Activated CD4-positive, alpha-beta T cell treated with anti-CD3 and anti-CD28 coated beads for 36 hours (primary cell): ENCODE results near the gene ANO9. TPM values are rescaled to one million over a fixed set of nuclear protein-coding genes. Genes with fewer than 3 reads are reported as not detected.
A peak's percentile ranks its signal among the peaks of the same experiment; 100 is the strongest.
"Not testable (repeated sequence)": the region's sequence is repeated elsewhere in the genome, so short reads cannot be mapped to it uniquely, and the experiment has no call there.

Experiments used
- ATAC-seq: fragments of 200-7000 bp; cut with Tn5 transposase; one replicate; pipeline ENCODE4 v1.10.0; 2021; ENCODE audit warnings: mild to moderate bottlenecking, moderate library complexity
- CTCF ChIA-PET: fragments of 350-600 bp; sonication (Branson Sonifier 250); formaldehyde crosslinking; loops from one replicate; lab custom pipeline; 2021; ENCODE audit warnings: antibody characterized with exemption; lab: Charles Lee
- POLR2A ChIA-PET: fragments of 350-600 bp; sonication (Branson Sonifier 250); formaldehyde crosslinking; loops from one replicate; lab custom pipeline; 2021; ENCODE audit warnings: antibody characterized with exemption, inconsistent platforms; lab: Charles Lee
- DNase-seq: peaks from one replicate; pipeline ENCODE4 v3.0.0-alpha.2; 2020
- H3K27ac Mint-ChIP-seq: one replicate; pipeline ENCODE4 v1.8.0; 2021; ENCODE audit warnings: mixed read lengths
- H3K27me3 Mint-ChIP-seq: one replicate; pipeline ENCODE4 v1.8.0; 2021; ENCODE audit warnings: mixed read lengths
- H3K36me3 Mint-ChIP-seq: one replicate; pipeline ENCODE4 v1.8.0; 2021; ENCODE audit warnings: low read depth, mixed read lengths
- H3K4me1 Mint-ChIP-seq: one replicate; pipeline ENCODE4 v1.8.0; 2021; ENCODE audit warnings: mixed read lengths
- H3K4me3 Mint-ChIP-seq: one replicate; pipeline ENCODE4 v1.8.0; 2021; ENCODE audit warnings: mild to moderate bottlenecking, moderate library complexity, mixed read lengths
- H3K9me3 Mint-ChIP-seq: one replicate; pipeline ENCODE4 v1.8.0; 2021; ENCODE audit warnings: low read depth, mixed read lengths
- intact Hi-C, 2 experiments: fragments of 100-400 bp; cut with DNase I in 1 of 2; cut with micrococcal nuclease in 1 of 2; formaldehyde crosslinking; loops; one replicate each; pipeline versions ENCODE4 v1.14.2 to v1.15.1; 2022 to 2024; cut with DNase I, micrococcal nuclease
- total RNA-seq, 2 experiments: library from RNA; stranded (reverse); gene quantifications; one replicate each; pipeline ENCODE4 v1.2.3, GENCODE V29; 2021

The ANO9 gene
- total RNA-seq, 2 experiments from 2014 or later: 31.7 to 38.8 TPM

DNA sequence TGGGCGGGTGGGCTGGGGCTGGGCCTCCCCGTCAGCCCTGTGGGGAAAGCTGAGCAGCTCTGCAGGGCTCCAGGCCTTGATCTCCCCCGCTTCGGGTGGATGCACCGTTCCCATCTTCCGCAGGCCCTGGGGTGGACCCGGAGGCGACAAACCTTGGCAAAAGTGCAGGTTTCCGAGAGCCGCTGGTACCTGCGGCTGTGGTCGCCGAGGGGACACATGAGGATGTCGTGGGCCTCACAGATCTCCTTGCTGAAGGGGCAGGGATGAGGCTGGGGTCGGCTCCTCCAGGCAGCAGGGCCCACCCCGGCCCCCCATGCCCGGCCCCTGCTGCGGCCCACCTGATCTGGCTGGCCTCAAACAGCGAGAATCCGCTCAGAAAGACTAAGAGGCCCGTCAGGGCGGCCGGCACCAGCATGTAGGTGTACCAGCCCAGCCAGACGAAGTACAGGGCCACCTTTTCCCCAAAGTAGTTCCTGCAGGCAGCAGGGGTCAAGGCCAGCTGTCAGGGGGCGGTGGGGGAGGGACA, 11.8 kb downstream of the ANO9 start:
- no peak for ATAC-seq
- Mint-ChIP-seq H3K27ac (no peak overlapping the region), H3K36me3 (peaks cover 10% of the 10 kb centered on the region), H3K4me3 (no peak overlapping the region), H3K27me3 (no peaks in the 10 kb centered on the region), H3K9me3 (no peaks in the 10 kb centered on the region), H3K4me1 (no peaks in the 10 kb centered on the region)
- ChIA-PET POLR2A (no interaction called here), CTCF (no interaction called here)
- DNase-seq: no peak
- intact Hi-C loops: no loop called here

DNA sequence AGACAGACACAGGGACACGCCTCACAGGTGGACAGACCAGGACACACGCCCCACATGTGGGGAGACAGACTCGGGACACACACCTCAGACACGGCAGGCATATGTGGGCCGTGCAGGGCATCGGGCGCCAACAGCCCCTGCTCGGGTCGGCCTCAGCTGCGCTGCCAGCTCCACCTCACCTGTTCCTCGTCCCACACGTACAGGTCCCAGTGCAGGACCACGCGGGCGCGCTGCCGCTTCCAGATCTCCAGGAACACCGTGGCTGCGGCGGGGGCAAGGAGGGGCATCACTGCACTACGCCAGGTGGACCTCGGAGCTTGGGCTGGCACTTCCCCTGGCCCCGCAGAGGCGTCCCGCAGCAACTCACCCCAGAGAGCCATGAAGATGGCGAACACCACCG, 12.4 kb downstream of the ANO9 start:
- ChIA-PET CTCF (no interaction called here), POLR2A (no interaction called here)
- intact Hi-C loops: no loop called here
- Mint-ChIP-seq H3K4me3 (no peak overlapping the region), H3K27ac (no peak overlapping the region), H3K4me1 (no peaks in the 10 kb centered on the region), H3K27me3 (no peaks in the 10 kb centered on the region), H3K36me3 (peaks cover 14% of the 10 kb centered on the region), H3K9me3 (no peaks in the 10 kb centered on the region)
- ATAC-seq (no peak), DNase-seq (no peak)

- H3K36me3 Mint-ChIP-seq: peaks cover 16% of the 10 kb centered on the region
- POLR2A ChIA-PET: no interaction called here
- no peaks in the 10 kb centered on the region for H3K27me3 Mint-ChIP-seq
- H3K9me3 Mint-ChIP-seq: no peaks in the 10 kb centered on the region
- DNase-seq (no peak), ATAC-seq (no peak)
- CTCF ChIA-PET: no interaction called here
- H3K4me3 Mint-ChIP-seq: no peak overlapping the region
- no peaks in the 10 kb centered on the region for H3K4me1 Mint-ChIP-seq
- intact Hi-C loops: no loop called here
- no peak overlapping the region for H3K27ac Mint-ChIP-seq
Measured at GRCh38 chr11:428295-428694, 13.5 kb downstream of the ANO9 start.

GRCh38 chr11:426851-427250, 15.0 kb downstream of the ANO9 start:
- DNase-seq (peak; percentile 1), ATAC-seq (no peak)
- Mint-ChIP-seq H3K4me3 (no peak overlapping the region), H3K9me3 (no peaks in the 10 kb centered on the region), H3K4me1 (no peaks in the 10 kb centered on the region), H3K27me3 (no peaks in the 10 kb centered on the region), H3K27ac (no peak overlapping the region), H3K36me3 (peaks cover 16% of the 10 kb centered on the region)
- POLR2A ChIA-PET: no interaction called here
- intact Hi-C loops: no loop called here
- CTCF ChIA-PET: interaction anchor here (1.3 kb wide), 1 partner anchor 11 kb away, joined by 5 read pairs; no protein-coding TSS in a partner anchor

DNA sequence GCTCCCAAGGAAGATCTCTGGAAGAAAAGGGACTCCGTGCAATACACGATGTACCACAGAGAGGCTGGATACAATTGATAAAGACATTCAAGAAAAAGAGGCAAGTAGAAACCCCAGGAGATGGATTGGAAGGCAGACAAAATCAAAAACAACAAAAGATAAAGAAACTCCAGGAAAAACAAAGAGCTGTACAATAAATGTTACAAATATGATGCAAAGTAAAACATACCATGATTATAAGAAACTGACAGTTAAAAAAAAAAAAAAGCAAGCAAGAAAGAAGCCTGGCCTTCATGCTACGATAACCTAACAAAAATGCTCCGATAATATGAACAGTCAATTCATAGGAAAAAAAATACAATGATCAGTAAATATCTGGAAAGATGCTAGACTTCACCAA, 16.5 kb downstream of the ANO9 start:
- ChIA-PET CTCF (interaction anchor here (1.3 kb wide), 1 partner anchor 20 kb away, joined by 3 read pairs; no protein-coding TSS in a partner anchor), POLR2A (no interaction called here)
- no peak overlapping the region for H3K4me3 Mint-ChIP-seq
- intact Hi-C loops: no loop called here
- no peaks in the 10 kb centered on the region for H3K27me3 Mint-ChIP-seq
- no peaks in the 10 kb centered on the region for H3K4me1 Mint-ChIP-seq
- H3K36me3 Mint-ChIP-seq: peaks cover 16% of the 10 kb centered on the region
- ATAC-seq (no peak), DNase-seq (no peak)
- no peak overlapping the region for H3K27ac Mint-ChIP-seq
- H3K9me3 Mint-ChIP-seq: no peaks in the 10 kb centered on the region

DNA sequence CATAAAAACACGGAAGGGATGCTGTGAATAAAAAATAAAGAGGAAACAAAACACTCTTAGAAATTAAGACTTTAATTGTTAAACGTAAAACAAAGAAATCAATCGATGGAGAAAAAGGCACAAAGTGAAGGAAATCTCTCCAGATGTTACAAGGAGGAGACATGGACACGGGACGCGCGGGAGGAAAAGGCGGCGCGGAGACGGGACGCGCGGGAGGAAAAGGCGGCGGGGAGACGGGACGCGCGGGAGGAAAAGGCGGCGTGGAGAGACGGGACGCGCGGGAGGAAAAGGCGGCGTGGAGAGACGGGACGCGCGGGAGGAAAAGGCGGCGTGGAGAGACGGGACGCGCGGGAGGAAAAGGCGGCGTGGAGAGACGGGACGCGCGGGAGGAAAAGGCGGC, 17.0 kb downstream of the ANO9 start:
- POLR2A ChIA-PET, DNase-seq, H3K27me3 Mint-ChIP-seq, H3K27ac Mint-ChIP-seq, H3K4me3 Mint-ChIP-seq, H3K9me3 Mint-ChIP-seq, ATAC-seq, H3K4me1 Mint-ChIP-seq, intact Hi-C loops: not testable (repeated sequence)
- peaks cover 16% of the 10 kb centered on the region for H3K36me3 Mint-ChIP-seq
- CTCF ChIA-PET: interaction anchor here (1.1 kb wide), 1 partner anchor 25 kb away, joined by 3 read pairs; no protein-coding TSS in a partner anchor

- ATAC-seq (no peak), DNase-seq (no peak)
- H3K27ac Mint-ChIP-seq: no peak overlapping the region
- CTCF ChIA-PET: interaction anchor here (1.1 kb wide), 1 partner anchor 25 kb away, joined by 3 read pairs; no protein-coding TSS in a partner anchor
- H3K36me3 Mint-ChIP-seq: peaks cover 14% of the 10 kb centered on the region
- POLR2A ChIA-PET: no interaction called here
- H3K4me1 Mint-ChIP-seq: no peaks in the 10 kb centered on the region
- H3K9me3 Mint-ChIP-seq: no peaks in the 10 kb centered on the region
- no peak overlapping the region for H3K4me3 Mint-ChIP-seq
- H3K27me3 Mint-ChIP-seq: no peaks in the 10 kb centered on the region
- intact Hi-C loops: no loop called here
Measured at GRCh38 chr11:424232-424631, 17.6 kb downstream of the ANO9 start.

DNA sequence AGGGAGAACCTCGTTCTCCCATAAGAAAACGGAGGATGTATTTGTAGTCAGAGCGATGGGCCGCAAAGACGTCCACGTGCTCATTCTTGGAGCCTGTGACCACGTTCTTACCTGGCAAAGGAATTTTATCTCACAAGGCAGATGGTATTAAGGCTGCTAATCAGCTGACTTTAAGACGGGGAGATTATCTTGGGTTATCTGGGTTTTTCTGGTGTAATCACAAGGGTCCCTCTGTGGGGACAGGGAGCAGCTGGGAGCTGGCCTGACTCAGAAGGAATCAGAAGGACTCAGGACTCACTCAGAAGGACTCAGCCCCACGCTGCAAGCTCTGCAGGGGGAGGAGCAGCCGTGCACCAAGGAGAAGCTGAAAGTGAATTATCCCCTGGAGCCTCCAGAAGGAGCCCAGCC, 19.6 kb downstream of the ANO9 start:
- Mint-ChIP-seq H3K27me3 (no peaks in the 10 kb centered on the region), H3K4me1 (no peaks in the 10 kb centered on the region), H3K36me3 (peaks cover 13% of the 10 kb centered on the region), H3K9me3 (no peaks in the 10 kb centered on the region), H3K4me3 (no peak overlapping the region), H3K27ac (no peak overlapping the region)
- ATAC-seq: no peak
- intact Hi-C loops: no loop called here
- ChIA-PET POLR2A (no interaction called here), CTCF (interaction anchor here (0.8 to 1.2 kb wide), 3 partner anchors 19 to 200 kb away, joined by 3 to 4 read pairs (median 3); partner anchors contain the start of gene ANO9)
- peak; percentile 3 for DNase-seq

DNA sequence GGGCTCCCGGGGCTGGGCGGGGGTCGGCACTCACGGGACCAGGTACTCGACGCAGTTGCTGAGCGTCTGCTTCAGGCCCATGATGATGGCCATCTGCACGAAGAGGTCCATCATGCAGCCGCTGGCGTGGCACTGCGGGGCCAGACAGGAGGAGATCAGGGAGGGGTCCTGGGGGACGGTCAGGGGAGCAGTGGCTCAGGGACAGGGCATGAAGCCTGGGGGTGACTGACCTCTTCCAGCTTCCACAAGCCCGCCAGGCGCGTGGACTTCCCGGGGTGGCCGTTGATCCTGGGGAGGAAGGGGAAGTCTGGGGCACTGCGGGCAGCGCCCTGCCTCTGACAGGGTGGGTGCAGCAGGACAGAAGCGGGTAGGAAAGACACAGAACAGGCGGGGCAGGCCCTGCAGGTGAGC, 20.9 kb downstream of the ANO9 start:
- POLR2A ChIA-PET: no interaction called here
- peaks cover 5% of the 10 kb centered on the region for H3K4me1 Mint-ChIP-seq
- CTCF ChIA-PET: no interaction called here
- intact Hi-C loops: no loop called here
- ATAC-seq (no peak), DNase-seq (no peak)
- no peaks in the 10 kb centered on the region for H3K9me3 Mint-ChIP-seq
- no peak overlapping the region for H3K27ac Mint-ChIP-seq
- peaks cover 10% of the 10 kb centered on the region for H3K36me3 Mint-ChIP-seq
- H3K27me3 Mint-ChIP-seq: no peaks in the 10 kb centered on the region
- no peak overlapping the region for H3K4me3 Mint-ChIP-seq

- H3K27me3 Mint-ChIP-seq: no peaks in the 10 kb centered on the region
- ATAC-seq: no peak
- POLR2A ChIA-PET: no interaction called here
- peak; percentile 4 for DNase-seq
- peaks cover 11% of the 10 kb centered on the region for H3K4me1 Mint-ChIP-seq
- no peaks in the 10 kb centered on the region for H3K9me3 Mint-ChIP-seq
- peaks cover 8% of the 10 kb centered on the region for H3K36me3 Mint-ChIP-seq
- intact Hi-C loops: no loop called here
- CTCF ChIA-PET: no interaction called here
- no peak overlapping the region for H3K27ac Mint-ChIP-seq
- no peak overlapping the region for H3K4me3 Mint-ChIP-seq
Measured at GRCh38 chr11:420054-420910, 21.5 kb downstream of the ANO9 start.

- ATAC-seq: no peak
- ChIA-PET POLR2A (no interaction called here), CTCF (no interaction called here)
- Mint-ChIP-seq H3K4me3 (no peak overlapping the region), H3K36me3 (peaks cover 2% of the 10 kb centered on the region), H3K27me3 (no peaks in the 10 kb centered on the region), H3K4me1 (peaks cover 19% of the 10 kb centered on the region), H3K9me3 (no peaks in the 10 kb centered on the region), H3K27ac (no peak overlapping the region)
- peak; percentile 6 for DNase-seq
- intact Hi-C loops: no loop called here
Measured at GRCh38 chr11:419248-420005, 22.4 kb downstream of the ANO9 start.
